ENCODE data around the gene GPC6. TPM values are rescaled to one million over a fixed set of nuclear protein-coding genes. Genes with fewer than 3 reads are reported as not detected.

Gene GPC6
- polyA plus RNA-seq, 4 donors: 0.22 to 45.0 (median 1.4) TPM

DNA sequence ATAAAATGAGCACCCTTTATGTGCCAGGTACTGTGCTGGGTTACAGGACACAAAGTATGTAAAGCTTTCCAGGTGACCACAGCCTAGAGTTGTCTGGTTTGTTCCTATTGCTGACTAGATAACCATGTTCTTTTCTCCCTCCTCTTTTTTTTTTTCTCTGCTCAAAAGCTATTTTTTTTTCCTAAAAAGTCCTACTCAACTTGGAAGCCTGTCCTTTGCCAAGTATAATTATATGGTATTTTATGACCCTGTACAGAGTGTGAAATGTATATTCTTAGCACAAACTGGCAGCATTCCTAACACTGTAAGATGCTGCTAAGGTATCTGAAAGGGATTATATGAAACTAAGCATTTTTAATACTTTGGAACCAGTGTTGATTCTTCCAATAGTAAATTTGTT lies 171.0 kb downstream of the GPC6 start:
- Histone ChIP-seq H3K9me3 (ENCODE audit: control insufficient read depth in 2 of 2, insufficient read depth in 1 of 2, low read depth in 1 of 2, low read length in 1 of 2) (no peaks in the 10 kb centered on the region), H3K36me3 (ENCODE audit: control insufficient read depth in 3 of 3, insufficient read depth in 2 of 3, low read depth in 1 of 3, low read length in 3 of 3) (no peaks in the 10 kb centered on the region), H3K27ac (ENCODE audit: low read depth in 1 of 3, low read length in 2 of 3) (no peak overlapping the region), H3K27me3 (ENCODE audit: control insufficient read depth in 3 of 3, insufficient read depth in 3 of 3, low read length in 3 of 3) (no peaks in the 10 kb centered on the region), H3K4me1 (ENCODE audit: control insufficient read depth in 3 of 3, insufficient read depth in 2 of 3, low read depth in 1 of 3, low read length in 2 of 3) (no peaks in the 10 kb centered on the region), H3K4me3 (ENCODE audit: low read depth in 1 of 3, low read length in 3 of 3) (no peak overlapping the region)
- DNase-seq: no peak
- no peak for FAIRE-seq

DNA sequence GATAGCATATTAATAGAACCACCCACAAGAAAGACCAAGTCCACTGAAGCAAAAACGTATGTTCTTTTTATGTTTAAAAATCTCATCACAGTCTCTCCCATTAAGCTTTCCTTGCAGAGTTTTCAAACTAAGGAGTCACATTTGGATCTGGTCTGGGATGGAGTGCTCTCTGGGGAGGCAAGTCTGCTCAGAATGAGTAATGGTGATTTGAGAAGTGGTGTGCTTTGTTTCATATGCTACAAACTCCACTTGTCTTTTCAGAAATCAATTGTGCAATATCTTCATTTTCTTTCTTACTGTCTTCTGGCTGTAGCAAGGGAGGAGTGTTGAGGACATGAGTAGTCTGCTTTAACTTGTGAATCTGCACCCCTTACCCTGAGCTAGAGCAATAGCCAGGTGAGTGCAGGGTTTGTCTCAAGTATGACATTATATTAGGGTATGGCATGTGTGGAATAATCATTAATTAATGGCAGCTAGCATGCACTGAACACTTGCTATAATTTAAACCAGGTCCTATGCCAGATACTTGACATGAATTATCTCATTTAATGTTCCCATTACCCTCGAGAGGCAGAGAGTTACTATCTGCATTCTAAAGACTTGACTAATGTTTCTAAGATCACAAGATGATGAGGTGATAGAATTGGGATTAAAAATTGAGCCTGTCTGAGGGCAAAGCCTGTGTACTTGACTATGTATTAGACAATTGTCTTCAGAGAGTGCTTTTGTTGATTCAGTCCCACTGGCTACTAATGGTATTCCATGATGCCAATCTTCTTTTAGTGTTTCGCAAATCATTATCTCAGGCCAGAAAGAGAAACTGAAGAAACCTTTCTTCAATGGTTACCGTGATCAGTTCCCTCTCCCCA lies 171.8 kb downstream of the GPC6 start:
- Histone ChIP-seq H3K27ac (ENCODE audit: low read depth in 1 of 3, low read length in 2 of 3) (no peak overlapping the region), H3K27me3 (ENCODE audit: control insufficient read depth in 3 of 3, insufficient read depth in 3 of 3, low read length in 3 of 3) (no peaks in the 10 kb centered on the region), H3K4me1 (ENCODE audit: control insufficient read depth in 3 of 3, insufficient read depth in 2 of 3, low read depth in 1 of 3, low read length in 2 of 3) (no peaks in the 10 kb centered on the region), H3K4me3 (ENCODE audit: low read depth in 1 of 3, low read length in 3 of 3) (no peak overlapping the region), H3K36me3 (ENCODE audit: control insufficient read depth in 3 of 3, insufficient read depth in 2 of 3, low read depth in 1 of 3, low read length in 3 of 3) (no peaks in the 10 kb centered on the region), H3K9me3 (ENCODE audit: control insufficient read depth in 2 of 2, insufficient read depth in 1 of 2, low read depth in 1 of 2, low read length in 1 of 2) (no peaks in the 10 kb centered on the region)
- no peak for FAIRE-seq
- no peak for DNase-seq
- 64 to 74% (median 66%) methylated on average over 4 of the region's 4 CpGs for WGBS, 3 donors

DNA sequence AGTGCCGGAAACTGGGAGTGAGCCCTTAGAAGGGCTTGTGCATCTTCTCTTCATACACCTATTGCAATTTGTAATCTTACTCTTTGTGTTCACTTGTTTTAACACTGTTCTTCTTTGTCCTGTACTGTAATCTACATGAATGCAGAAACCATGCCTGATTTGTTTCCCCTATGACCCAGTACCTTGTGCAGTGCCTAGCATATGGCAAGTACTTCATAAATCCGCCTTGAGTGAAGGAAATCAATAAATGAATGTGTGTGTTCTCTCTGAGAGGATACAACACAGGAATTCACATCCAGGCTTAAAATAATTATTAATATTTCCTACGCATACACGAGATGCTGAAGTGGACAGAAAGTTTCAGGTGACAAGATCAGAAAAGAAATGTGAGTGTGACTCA lies 172.6 kb downstream of the GPC6 start:
- Histone ChIP-seq H3K4me1 (ENCODE audit: control insufficient read depth in 3 of 3, insufficient read depth in 2 of 3, low read depth in 1 of 3, low read length in 2 of 3) (no peaks in the 10 kb centered on the region), H3K27ac (ENCODE audit: low read depth in 1 of 3, low read length in 2 of 3) (no peak overlapping the region), H3K36me3 (ENCODE audit: control insufficient read depth in 3 of 3, insufficient read depth in 2 of 3, low read depth in 1 of 3, low read length in 3 of 3) (no peaks in the 10 kb centered on the region), H3K4me3 (ENCODE audit: low read depth in 1 of 3, low read length in 3 of 3) (no peak overlapping the region), H3K27me3 (ENCODE audit: control insufficient read depth in 3 of 3, insufficient read depth in 3 of 3, low read length in 3 of 3) (no peaks in the 10 kb centered on the region), H3K9me3 (ENCODE audit: control insufficient read depth in 2 of 2, insufficient read depth in 1 of 2, low read depth in 1 of 2, low read length in 1 of 2) (no peaks in the 10 kb centered on the region)
- DNase-seq: no peak
- 85 to 90% (median 86%) methylated on average over 4 of the region's 4 CpGs for WGBS, 3 donors
- no peak for FAIRE-seq

DNA sequence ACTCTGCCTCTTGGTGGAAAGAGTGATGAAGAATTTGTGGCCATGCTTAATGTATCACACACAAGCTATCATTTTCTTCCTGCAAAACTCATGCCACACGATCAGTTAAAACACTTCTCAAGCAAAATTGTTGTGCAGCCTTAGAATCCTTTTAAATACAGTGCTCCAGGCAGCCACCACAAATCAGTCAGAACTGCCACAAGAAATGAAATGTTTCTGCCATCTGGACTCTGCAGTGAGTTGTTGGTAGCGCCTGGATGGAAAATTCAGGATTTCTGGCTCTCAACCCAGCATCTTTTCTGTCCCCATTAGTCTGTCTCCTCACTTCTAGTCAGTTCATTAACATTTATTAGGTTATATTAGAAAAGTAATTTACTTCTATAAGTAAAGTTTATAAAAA lies 179.5 kb downstream of the GPC6 start:
- Histone ChIP-seq H3K27me3 (ENCODE audit: control insufficient read depth in 3 of 3, insufficient read depth in 3 of 3, low read length in 3 of 3) (no peaks in the 10 kb centered on the region), H3K4me1 (ENCODE audit: control insufficient read depth in 3 of 3, insufficient read depth in 2 of 3, low read depth in 1 of 3, low read length in 2 of 3) (no peaks in the 10 kb centered on the region), H3K9me3 (ENCODE audit: control insufficient read depth in 2 of 2, insufficient read depth in 1 of 2, low read depth in 1 of 2, low read length in 1 of 2) (no peaks in the 10 kb centered on the region), H3K4me3 (ENCODE audit: low read depth in 1 of 3, low read length in 3 of 3) (no peak overlapping the region), H3K27ac (ENCODE audit: low read depth in 1 of 3, low read length in 2 of 3) (no peak overlapping the region), H3K36me3 (ENCODE audit: control insufficient read depth in 3 of 3, insufficient read depth in 2 of 3, low read depth in 1 of 3, low read length in 3 of 3) (no peaks in the 10 kb centered on the region)
- 82 to 92% (median 85%) methylated on average over 2 of the region's 2 CpGs for WGBS, 3 donors
- FAIRE-seq (no peak), DNase-seq (no peak)

DNA sequence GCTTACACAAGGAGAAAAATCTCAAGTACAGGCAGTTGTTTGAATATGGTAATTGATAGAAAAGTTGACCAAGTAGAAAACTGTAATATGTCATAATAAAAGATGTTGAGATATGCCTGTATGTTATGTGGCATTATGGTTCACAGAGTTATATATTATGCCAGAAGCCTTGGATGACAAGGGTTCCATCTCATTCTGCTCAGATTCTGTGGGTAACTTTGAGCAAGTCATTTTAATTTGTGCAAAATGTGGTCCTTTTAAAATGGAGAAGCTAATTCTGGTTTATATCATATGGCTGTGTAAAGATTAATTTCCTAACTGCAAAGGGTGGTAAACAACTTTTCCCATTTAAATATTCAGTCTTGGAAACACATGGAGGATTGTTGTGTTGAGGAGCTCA lies 180.9 kb downstream of the GPC6 start:
- Histone ChIP-seq H3K36me3 (ENCODE audit: control insufficient read depth in 3 of 3, insufficient read depth in 2 of 3, low read depth in 1 of 3, low read length in 3 of 3) (no peaks in the 10 kb centered on the region), H3K27me3 (ENCODE audit: control insufficient read depth in 3 of 3, insufficient read depth in 3 of 3, low read length in 3 of 3) (no peaks in the 10 kb centered on the region), H3K4me3 (ENCODE audit: low read depth in 1 of 3, low read length in 3 of 3) (no peak overlapping the region), H3K9me3 (ENCODE audit: control insufficient read depth in 2 of 2, insufficient read depth in 1 of 2, low read depth in 1 of 2, low read length in 1 of 2) (no peaks in the 10 kb centered on the region), H3K27ac (ENCODE audit: low read depth in 1 of 3, low read length in 2 of 3) (no peak overlapping the region), H3K4me1 (ENCODE audit: control insufficient read depth in 3 of 3, insufficient read depth in 2 of 3, low read depth in 1 of 3, low read length in 2 of 3) (no peaks in the 10 kb centered on the region)
- DNase-seq: no peak
- FAIRE-seq: no peak

DNA sequence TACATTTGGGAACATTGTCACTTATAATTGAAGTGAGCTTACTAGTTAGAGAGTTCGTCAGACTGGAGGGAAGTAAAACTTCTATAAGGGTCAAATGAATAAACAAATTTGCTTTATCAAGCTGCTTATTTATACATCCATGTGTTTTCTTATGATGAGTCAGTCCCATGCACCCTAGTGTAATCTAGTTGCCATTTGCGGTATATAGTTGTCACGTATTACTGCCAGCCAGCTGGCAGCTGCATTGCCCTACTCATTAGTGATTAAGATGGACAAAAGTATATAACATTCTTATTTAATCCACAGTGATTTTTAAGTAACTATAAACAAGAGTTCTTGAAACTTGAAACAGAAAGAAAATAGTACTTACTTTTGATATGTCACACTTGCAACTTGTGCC lies 182.4 kb downstream of the GPC6 start:
- WGBS, 3 donors: 82 to 91% (median 89%) methylated on average over 3 of the region's 3 CpGs
- Histone ChIP-seq H3K4me3 (ENCODE audit: low read depth in 1 of 3, low read length in 3 of 3) (no peak overlapping the region), H3K4me1 (ENCODE audit: control insufficient read depth in 3 of 3, insufficient read depth in 2 of 3, low read depth in 1 of 3, low read length in 2 of 3) (no peaks in the 10 kb centered on the region), H3K27ac (ENCODE audit: low read depth in 1 of 3, low read length in 2 of 3) (no peak overlapping the region), H3K9me3 (ENCODE audit: control insufficient read depth in 2 of 2, insufficient read depth in 1 of 2, low read depth in 1 of 2, low read length in 1 of 2) (no peaks in the 10 kb centered on the region), H3K27me3 (ENCODE audit: control insufficient read depth in 3 of 3, insufficient read depth in 3 of 3, low read length in 3 of 3) (no peaks in the 10 kb centered on the region), H3K36me3 (ENCODE audit: control insufficient read depth in 3 of 3, insufficient read depth in 2 of 3, low read depth in 1 of 3, low read length in 3 of 3) (no peaks in the 10 kb centered on the region)
- no peak for FAIRE-seq
- no peak for DNase-seq

DNA sequence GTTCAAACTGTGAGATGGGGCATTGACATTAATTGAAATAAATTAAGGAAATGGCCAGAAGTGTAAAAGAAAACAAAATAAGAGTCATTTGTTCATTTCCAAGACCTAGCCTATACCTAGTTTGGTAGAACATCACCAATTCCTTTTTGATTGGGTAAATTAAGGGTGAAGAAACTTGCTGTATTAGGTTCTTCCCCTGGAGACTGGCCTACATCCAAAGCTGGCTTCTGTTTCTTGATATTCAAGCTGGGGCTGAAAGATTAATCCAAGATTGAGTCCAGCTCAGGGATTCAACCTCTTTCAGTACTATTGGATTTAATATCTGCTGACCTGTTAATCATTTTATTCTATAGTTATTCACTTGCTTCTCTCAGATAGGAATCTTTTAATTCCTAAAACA lies 183.2 kb downstream of the GPC6 start:
- no peak for DNase-seq
- no peaks in the 10 kb centered on the region for H3K27me3 ChIP-seq (ENCODE audit: control insufficient read depth in 3 of 3, insufficient read depth in 3 of 3, low read length in 3 of 3)

DNA sequence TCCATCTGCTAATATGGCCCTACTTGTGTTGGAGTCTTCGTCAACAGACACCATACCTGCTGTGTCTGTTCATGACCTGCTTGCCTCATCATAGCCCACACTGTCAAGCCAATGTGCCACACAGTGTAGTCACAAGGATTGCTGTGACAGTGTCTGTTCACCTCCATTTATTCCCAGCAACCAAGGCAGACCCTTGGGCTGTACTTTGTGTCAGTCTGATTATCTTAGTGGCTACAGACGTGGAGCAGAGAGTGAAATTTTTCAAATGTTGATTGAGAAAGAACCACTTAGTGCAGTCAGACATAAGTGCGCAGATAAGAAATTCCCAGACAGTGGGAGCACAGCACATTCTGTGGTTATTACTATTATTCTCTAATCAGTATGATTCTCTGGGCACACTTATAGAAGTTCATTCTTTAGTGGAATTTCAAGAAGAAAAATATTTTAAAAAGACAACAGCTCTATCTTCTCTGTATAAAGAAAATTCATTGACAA lies 184.6 kb downstream of the GPC6 start:
- no peaks in the 10 kb centered on the region for H3K27me3 ChIP-seq (ENCODE audit: control insufficient read depth in 3 of 3, insufficient read depth in 3 of 3, low read length in 3 of 3)
- H3K9me3 ChIP-seq (ENCODE audit: control insufficient read depth in 2 of 2, insufficient read depth in 1 of 2, low read depth in 1 of 2, low read length in 1 of 2): no peaks in the 10 kb centered on the region
- DNase-seq: no peak
- H3K36me3 ChIP-seq (ENCODE audit: control insufficient read depth in 3 of 3, insufficient read depth in 2 of 3, low read depth in 1 of 3, low read length in 3 of 3): no peaks in the 10 kb centered on the region
- H3K4me1 ChIP-seq (ENCODE audit: control insufficient read depth in 3 of 3, insufficient read depth in 2 of 3, low read depth in 1 of 3, low read length in 2 of 3): no peaks in the 10 kb centered on the region
- no peak overlapping the region for H3K4me3 ChIP-seq (ENCODE audit: low read depth in 1 of 3, low read length in 3 of 3)
- no peak for FAIRE-seq
- H3K27ac ChIP-seq (ENCODE audit: low read depth in 1 of 3, low read length in 2 of 3): no peak overlapping the region
- 74 to 86% (median 86%) methylated on average over 3 of the region's 3 CpGs for WGBS, 3 donors

More for the DNA sequence above, 183.2 kb downstream of the GPC6 start:
- FAIRE-seq: no peak
- Histone ChIP-seq H3K36me3 (ENCODE audit: control insufficient read depth in 3 of 3, insufficient read depth in 2 of 3, low read depth in 1 of 3, low read length in 3 of 3) (no peaks in the 10 kb centered on the region), H3K4me1 (ENCODE audit: control insufficient read depth in 3 of 3, insufficient read depth in 2 of 3, low read depth in 1 of 3, low read length in 2 of 3) (no peaks in the 10 kb centered on the region), H3K4me3 (ENCODE audit: low read depth in 1 of 3, low read length in 3 of 3) (no peak overlapping the region), H3K27ac (ENCODE audit: low read depth in 1 of 3, low read length in 2 of 3) (no peak overlapping the region), H3K9me3 (ENCODE audit: control insufficient read depth in 2 of 2, insufficient read depth in 1 of 2, low read depth in 1 of 2, low read length in 1 of 2) (no peaks in the 10 kb centered on the region)

DNA sequence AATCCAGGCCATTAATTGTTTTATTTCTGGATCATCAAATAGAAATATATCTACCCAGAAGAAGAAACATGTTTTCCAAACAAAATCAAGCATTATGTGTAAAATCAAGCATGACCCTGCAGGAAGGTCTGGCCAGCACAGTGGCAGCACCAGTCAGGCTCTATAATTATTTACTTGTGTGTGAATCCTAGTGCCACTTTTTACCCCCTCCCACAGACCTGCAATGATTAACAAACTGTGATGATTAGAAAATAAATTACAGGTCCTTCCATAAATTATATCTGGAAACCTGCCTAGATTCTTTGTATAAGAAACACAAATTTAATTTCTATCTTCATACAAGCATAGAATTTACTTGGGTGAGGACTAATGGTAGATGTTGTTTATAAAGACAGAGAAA lies 186.1 kb downstream of the GPC6 start:
- Histone ChIP-seq H3K4me1 (ENCODE audit: control insufficient read depth in 3 of 3, insufficient read depth in 2 of 3, low read depth in 1 of 3, low read length in 2 of 3) (no peaks in the 10 kb centered on the region), H3K27ac (ENCODE audit: low read depth in 1 of 3, low read length in 2 of 3) (no peak overlapping the region), H3K36me3 (ENCODE audit: control insufficient read depth in 3 of 3, insufficient read depth in 2 of 3, low read depth in 1 of 3, low read length in 3 of 3) (no peaks in the 10 kb centered on the region), H3K4me3 (ENCODE audit: low read depth in 1 of 3, low read length in 3 of 3) (no peak overlapping the region), H3K27me3 (ENCODE audit: control insufficient read depth in 3 of 3, insufficient read depth in 3 of 3, low read length in 3 of 3) (no peaks in the 10 kb centered on the region), H3K9me3 (ENCODE audit: control insufficient read depth in 2 of 2, insufficient read depth in 1 of 2, low read depth in 1 of 2, low read length in 1 of 2) (no peaks in the 10 kb centered on the region)
- DNase-seq (no peak), FAIRE-seq (no peak)

Data from small intestine (tissue), 7 donors.